ENCODE data around the gene FBXO40.

FBXO40 gene

DNA sequence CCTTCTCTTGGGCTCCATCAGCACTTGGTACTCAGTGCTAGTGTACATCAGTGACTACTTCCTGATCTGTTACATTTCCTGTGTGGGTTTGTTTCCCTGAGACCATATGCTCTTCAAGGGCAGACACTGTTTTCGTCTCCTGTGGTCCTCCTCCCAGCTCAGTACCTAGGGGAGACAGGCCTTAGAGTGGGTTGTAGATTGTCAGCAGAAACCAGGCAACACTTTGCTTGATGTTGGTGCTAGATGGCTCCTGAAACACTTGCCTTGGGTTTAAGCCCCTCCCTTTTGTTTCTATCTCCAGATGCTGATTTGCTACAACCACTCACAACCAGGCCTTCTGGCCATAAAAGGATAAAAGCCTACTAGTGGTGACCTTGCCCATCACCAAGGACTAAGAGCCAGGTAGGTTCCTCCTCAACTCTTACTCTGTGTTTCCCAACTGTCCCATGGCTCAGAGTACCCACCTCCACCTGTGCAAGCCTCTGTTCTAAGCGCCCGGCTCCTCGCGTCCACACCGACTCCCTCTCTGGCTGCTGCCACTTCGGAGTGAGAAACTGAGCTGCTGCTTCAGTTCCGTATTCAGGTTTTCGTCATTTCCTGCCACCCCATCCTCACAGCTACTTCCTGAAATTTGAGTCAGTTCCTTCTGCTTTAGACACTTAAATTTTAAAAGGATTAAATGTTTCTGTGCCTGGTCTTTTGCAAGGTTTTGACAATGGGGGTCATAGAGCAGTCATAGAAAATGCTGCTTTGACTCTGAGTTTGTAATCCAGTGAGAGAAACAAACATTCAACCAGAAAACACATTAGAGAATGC, 67.4 kb downstream of the FBXO40 start, which contains the start of gene HCLS1:
TSS of gene HCLS1 (minus strand) at position 548 of the 816 bp plus-strand sequence. CDS start 2,556 bp downstream, outside the sequence.
- peak in 1 of 2 donors; percentile 47 for DNase-seq
- intact Hi-C loops (cut with DNase I; ENCODE audit: low total_unique reads): no loop called here
- no peaks in the 10 kb centered on the region for H3K9me3 ChIP-seq
- TF ChIP-seq, protein P1, sequence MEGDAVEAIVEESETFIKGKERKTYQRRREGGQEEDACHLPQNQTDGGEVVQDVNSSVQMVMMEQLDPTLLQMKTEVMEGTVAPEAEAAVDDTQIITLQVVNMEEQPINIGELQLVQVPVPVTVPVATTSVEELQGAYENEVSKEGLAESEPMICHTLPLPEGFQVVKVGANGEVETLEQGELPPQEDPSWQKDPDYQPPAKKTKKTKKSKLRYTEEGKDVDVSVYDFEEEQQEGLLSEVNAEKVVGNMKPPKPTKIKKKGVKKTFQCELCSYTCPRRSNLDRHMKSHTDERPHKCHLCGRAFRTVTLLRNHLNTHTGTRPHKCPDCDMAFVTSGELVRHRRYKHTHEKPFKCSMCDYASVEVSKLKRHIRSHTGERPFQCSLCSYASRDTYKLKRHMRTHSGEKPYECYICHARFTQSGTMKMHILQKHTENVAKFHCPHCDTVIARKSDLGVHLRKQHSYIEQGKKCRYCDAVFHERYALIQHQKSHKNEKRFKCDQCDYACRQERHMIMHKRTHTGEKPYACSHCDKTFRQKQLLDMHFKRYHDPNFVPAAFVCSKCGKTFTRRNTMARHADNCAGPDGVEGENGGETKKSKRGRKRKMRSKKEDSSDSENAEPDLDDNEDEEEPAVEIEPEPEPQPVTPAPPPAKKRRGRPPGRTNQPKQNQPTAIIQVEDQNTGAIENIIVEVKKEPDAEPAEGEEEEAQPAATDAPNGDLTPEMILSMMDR (IDR thresholded peaks at IDR 0.05): no peak
- no peaks in the 10 kb centered on the region for H3K4me1 ChIP-seq
- peak within 1 kb of the TSS; percentile 27 to 36 for H3K4me3 ChIP-seq
- no peaks in the 10 kb centered on the region for H3K27me3 ChIP-seq
- H3K36me3 ChIP-seq: peaks cover 21 to 34% (median 23%) of the 10 kb centered on the region in 3 donors
- H3K27ac ChIP-seq: peak within 1 kb of the TSS; percentile 19 to 32

DNA sequence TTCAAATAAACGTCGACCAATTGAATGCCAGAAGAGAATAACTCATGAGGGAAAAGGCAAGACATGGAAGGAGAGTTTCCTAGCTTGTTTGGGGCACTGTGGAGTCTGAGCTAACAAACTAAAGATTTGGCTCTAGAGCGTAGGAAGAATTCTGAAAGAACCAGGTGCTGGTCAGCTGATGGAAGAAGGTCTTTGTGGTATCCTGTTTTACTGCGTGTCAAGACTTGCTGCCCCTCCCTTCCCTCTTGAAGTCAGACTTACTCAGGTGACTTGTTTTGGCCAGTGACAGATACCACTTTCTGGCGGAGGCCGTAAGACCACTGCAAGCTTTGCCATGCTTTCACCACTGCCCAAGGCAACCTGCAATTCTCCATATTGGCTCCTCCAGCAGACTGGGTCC, 68.2 kb downstream of the FBXO40 start:
- no peaks in the 10 kb centered on the region for H3K9me3 ChIP-seq
- no peaks in the 10 kb centered on the region for H3K4me1 ChIP-seq
- no peaks in the 10 kb centered on the region for H3K27me3 ChIP-seq
- DNase-seq: no peak
- H3K4me3 ChIP-seq: no peak overlapping the region
- peak overlapping the region in 1 of 2 donors; percentile 32 for H3K27ac ChIP-seq
- peaks cover 29 to 42% (median 32%) of the 10 kb centered on the region in 3 donors for H3K36me3 ChIP-seq
- intact Hi-C loops (cut with DNase I; ENCODE audit: low total_unique reads): no loop called here
- TF ChIP-seq, protein P1 (IDR thresholded peaks at IDR 0.05): no peak

DNA sequence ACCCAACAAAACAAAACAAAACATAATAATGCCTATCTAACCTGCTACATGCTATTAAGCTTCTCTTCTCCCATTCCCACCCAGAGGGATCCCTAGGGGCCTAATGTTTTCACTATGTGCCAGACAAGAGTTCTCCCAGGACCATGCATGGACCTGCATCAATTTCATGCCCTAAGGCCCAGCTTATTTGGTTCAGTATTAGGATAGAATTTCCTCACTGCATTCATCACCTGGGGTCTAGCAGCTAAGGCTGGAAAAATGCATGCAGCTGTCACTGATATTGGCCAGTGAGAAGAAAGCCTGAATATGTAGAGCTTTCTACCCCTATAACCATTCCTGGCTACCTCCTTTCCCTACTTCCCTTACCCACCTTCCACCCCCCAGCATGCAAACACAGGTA, 69.6 kb downstream of the FBXO40 start:
- no peaks in the 10 kb centered on the region for H3K27me3 ChIP-seq
- DNase-seq: no peak
- intact Hi-C loops (cut with DNase I; ENCODE audit: low total_unique reads): no loop called here
- no peaks in the 10 kb centered on the region for H3K9me3 ChIP-seq
- TF ChIP-seq, protein P1 (IDR thresholded peaks at IDR 0.05): no peak
- peaks cover 42 to 55% (median 45%) of the 10 kb centered on the region in 3 donors for H3K36me3 ChIP-seq
- H3K4me3 ChIP-seq: no peak overlapping the region
- H3K27ac ChIP-seq: no peak overlapping the region
- no peaks in the 10 kb centered on the region for H3K4me1 ChIP-seq

DNA sequence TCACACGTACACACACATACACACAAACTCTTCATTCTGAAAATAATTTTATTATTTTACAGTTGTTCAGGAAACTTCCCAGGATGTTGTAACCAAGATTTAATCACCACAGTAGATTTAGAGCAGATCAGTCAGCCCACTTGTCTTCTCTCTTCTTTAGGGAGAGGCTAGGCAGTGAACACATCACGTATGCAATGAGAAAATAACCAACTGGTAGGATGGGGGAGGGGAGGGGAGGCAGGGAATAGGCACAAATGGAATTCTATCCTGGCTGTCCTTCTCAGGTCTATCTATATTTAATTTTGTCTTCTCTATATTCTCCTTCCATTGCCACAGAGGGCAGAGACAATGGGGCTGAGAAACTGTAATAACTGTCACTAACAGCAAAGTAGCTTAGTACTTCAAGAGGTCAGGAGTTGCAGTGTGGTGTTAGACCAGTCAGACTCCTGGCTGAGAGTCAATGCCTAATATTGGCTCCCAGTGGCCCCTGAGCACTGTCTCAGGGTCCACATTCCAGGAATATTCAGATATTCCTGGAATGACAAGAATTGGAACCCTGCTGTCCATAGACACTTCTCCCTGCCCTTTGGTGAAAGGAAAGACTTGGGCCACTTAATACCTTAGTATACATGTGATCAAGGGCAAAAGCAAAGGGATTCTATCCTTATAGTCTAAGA, 70.1 kb downstream of the FBXO40 start:
- TF ChIP-seq, protein P1 (IDR thresholded peaks at IDR 0.05): no peak
- no peak overlapping the region for H3K4me3 ChIP-seq
- intact Hi-C loops (cut with DNase I; ENCODE audit: low total_unique reads): no loop called here
- H3K4me1 ChIP-seq: no peaks in the 10 kb centered on the region
- no peak for DNase-seq
- peaks cover 48 to 61% (median 51%) of the 10 kb centered on the region in 3 donors for H3K36me3 ChIP-seq
- no peaks in the 10 kb centered on the region for H3K9me3 ChIP-seq
- no peaks in the 10 kb centered on the region for H3K27me3 ChIP-seq
- no peak overlapping the region for H3K27ac ChIP-seq

DNA sequence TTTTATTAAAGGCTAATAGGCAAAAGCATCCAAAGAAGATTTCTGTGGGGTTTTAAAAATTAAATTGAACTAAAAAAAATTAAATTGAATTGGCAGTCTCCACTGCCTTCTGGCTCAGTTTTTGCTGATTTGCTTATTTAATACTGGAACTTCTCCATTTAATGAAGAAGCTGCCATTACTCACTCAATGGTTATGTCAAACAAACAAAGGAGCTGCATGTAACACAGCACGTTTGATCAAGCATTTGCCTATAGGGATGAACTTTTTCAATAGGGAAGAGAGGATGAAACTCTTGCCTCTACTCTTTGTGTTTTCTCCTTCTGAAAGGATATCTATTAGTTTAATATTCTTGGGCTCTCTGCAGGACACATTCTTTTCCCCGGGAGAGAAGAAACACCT, 72.3 kb downstream of the FBXO40 start:
- DNase-seq: no peak
- no peaks in the 10 kb centered on the region for H3K27me3 ChIP-seq
- TF ChIP-seq, protein P1 (IDR thresholded peaks at IDR 0.05): no peak
- H3K4me1 ChIP-seq: no peaks in the 10 kb centered on the region
- H3K9me3 ChIP-seq: no peaks in the 10 kb centered on the region
- H3K4me3 ChIP-seq: no peak overlapping the region
- H3K27ac ChIP-seq: no peak overlapping the region
- H3K36me3 ChIP-seq: peaks cover 62 to 83% (median 69%) of the 10 kb centered on the region in 3 donors
- intact Hi-C loops (cut with DNase I; ENCODE audit: low total_unique reads): no loop called here
